Endodermal cell (in vitro differentiated cells): ENCODE measurements around the gene ABHD11. TPM values are rescaled to one million over a fixed set of nuclear protein-coding genes. Genes with fewer than 3 reads are reported as not detected.

Experiments
- DNase-seq: peaks from one replicate; pipeline ENCODE4 v3.0.0-alpha.2; 2017
- H3K27ac ChIP-seq: 2 replicates; pipeline ENCODE4 v1.5.1; 2013; ENCODE audit warnings: mild to moderate bottlenecking, low read depth, low read length, moderate library complexity
- H3K27me3 ChIP-seq: 2 replicates; pipeline ENCODE4 v1.6.1; 2013; ENCODE audit warnings: mild to moderate bottlenecking, low read length, moderate library complexity; ENCODE audit not compliant: insufficient read depth, control insufficient read depth, poor library complexity, severe bottlenecking
- H3K36me3 ChIP-seq: 2 replicates; pipeline ENCODE4 v1.7.0; 2013; ENCODE audit warnings: mild to moderate bottlenecking, low read length, moderate library complexity; ENCODE audit not compliant: control insufficient read depth, insufficient read depth
- H3K4me1 ChIP-seq: one replicate; pipeline ENCODE4 v1.7.0; 2013; ENCODE audit warnings: low read length; ENCODE audit not compliant: control insufficient read depth, insufficient read depth
- H3K4me3 ChIP-seq: 2 replicates; pipeline ENCODE4 v1.5.1; 2013; ENCODE audit warnings: mild to moderate bottlenecking, low read length, moderate library complexity
- H3K9ac ChIP-seq: 2 replicates; pipeline ENCODE4 v1.6.1; 2013; ENCODE audit warnings: mild to moderate bottlenecking, low read length, moderate library complexity; ENCODE audit not compliant: poor library complexity, severe bottlenecking; ENCODE audit errors: extremely low read depth
- H3K9me3 ChIP-seq: 2 replicates; pipeline ENCODE4 v1.6.1; 2013; ENCODE audit warnings: mild to moderate bottlenecking, low read length, moderate library complexity; ENCODE audit not compliant: control insufficient read depth
- H3K27ac Mint-ChIP-seq: 2 replicates; pipeline ENCODE4 v1.8.0; 2020; ENCODE audit warnings: mixed read lengths
- H3K27me3 Mint-ChIP-seq: 2 replicates; pipeline ENCODE4 v1.8.0; 2021; ENCODE audit warnings: mild to moderate bottlenecking, mixed read lengths; ENCODE audit not compliant: insufficient read depth
- H3K36me3 Mint-ChIP-seq: 2 replicates; pipeline ENCODE4 v1.8.0; 2020; ENCODE audit warnings: low read depth, mixed read lengths
- H3K4me1 Mint-ChIP-seq: 2 replicates; pipeline ENCODE4 v1.8.0; 2020; ENCODE audit warnings: mixed read lengths
- H3K4me3 Mint-ChIP-seq: 2 replicates; pipeline ENCODE4 v1.8.0; 2020; ENCODE audit warnings: mild to moderate bottlenecking, moderate library complexity, mixed read lengths
- H3K9me3 Mint-ChIP-seq: 2 replicates; pipeline ENCODE4 v1.8.0; 2020; ENCODE audit warnings: mild to moderate bottlenecking, mixed read lengths
- WGBS, 2 experiments: methylation state at CpG; one replicate each; pipeline versions ENCODE4 v1.1.5 to v1.1.7; 2013; ENCODE audit warnings: missing lambda C conversion rate in 2 of 2, mixed read lengths in 1 of 2; ENCODE audit not compliant: insufficient coverage in 1 of 2, insufficient read length in 1 of 2; 5-methylcytosine and 5-hydroxymethylcytosine counted together
- total RNA-seq, 2 donors: library from RNA; stranded (reverse); fragmentation: NEBNext Ultra II Directional in 1 of 2; extraction: Animal tissue kit (Norgen Biotek cat#: 25700) in 1 of 2; gene quantifications; 2 replicates in 1 of 2; 3 replicates in 1 of 2; pipeline ENCODE4 v1.2.1, GENCODE V29; 2021
- TF ChIP-seq, protein P1 (sequence below): fragments of 200-600 bp; sonication (generic); conservative IDR thresholded peaks from 2 replicates; pipeline ENCODE4 v1.5.0; 2021; ENCODE audit warnings: antibody characterized with exemption, mild to moderate bottlenecking

Gene ABHD11
- total RNA-seq, 2 donors from 2014 or later, result 76.9 to 109 TPM

DNA sequence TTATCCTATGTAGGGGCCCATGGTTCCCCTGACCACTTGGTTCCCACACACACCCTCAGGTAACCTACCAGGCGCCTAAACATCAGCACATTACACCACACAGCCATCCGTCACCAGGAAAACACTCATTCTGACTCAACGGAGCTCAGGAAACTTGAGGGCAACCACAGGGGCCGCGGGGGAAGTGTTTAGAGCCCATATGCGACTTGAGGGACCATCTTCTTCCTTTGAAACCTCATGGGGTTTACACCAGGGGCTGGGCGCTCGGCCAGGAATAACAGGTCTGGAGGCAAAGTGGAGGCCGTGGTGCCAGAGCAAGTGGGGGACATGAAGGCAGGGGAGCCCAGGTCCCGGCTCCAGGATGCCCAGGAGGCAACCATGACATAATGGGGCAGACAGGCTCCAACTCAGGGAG lies 20.6 kb downstream of the ABHD11 start:
- Mint-ChIP-seq H3K4me1 (no peaks in the 10 kb centered on the region), H3K4me3 (peak overlapping the region; percentile 60), H3K9me3 (no peaks in the 10 kb centered on the region), H3K27ac (no peak overlapping the region), H3K36me3 (peaks cover 10% of the 10 kb centered on the region), H3K27me3 (peaks cover 36% of the 10 kb centered on the region)
- H3K9me3 ChIP-seq, result no peaks in the 10 kb centered on the region
- 88 to 92% methylated on average over 9 to 10 of the region's 10 CpGs for WGBS, 2 experiments
- H3K4me1 ChIP-seq, result peaks cover 4% of the 10 kb centered on the region
- H3K9ac ChIP-seq, result no peak overlapping the region
- TF ChIP-seq, protein P1, sequence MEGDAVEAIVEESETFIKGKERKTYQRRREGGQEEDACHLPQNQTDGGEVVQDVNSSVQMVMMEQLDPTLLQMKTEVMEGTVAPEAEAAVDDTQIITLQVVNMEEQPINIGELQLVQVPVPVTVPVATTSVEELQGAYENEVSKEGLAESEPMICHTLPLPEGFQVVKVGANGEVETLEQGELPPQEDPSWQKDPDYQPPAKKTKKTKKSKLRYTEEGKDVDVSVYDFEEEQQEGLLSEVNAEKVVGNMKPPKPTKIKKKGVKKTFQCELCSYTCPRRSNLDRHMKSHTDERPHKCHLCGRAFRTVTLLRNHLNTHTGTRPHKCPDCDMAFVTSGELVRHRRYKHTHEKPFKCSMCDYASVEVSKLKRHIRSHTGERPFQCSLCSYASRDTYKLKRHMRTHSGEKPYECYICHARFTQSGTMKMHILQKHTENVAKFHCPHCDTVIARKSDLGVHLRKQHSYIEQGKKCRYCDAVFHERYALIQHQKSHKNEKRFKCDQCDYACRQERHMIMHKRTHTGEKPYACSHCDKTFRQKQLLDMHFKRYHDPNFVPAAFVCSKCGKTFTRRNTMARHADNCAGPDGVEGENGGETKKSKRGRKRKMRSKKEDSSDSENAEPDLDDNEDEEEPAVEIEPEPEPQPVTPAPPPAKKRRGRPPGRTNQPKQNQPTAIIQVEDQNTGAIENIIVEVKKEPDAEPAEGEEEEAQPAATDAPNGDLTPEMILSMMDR, result no peak
- peaks cover 19% of the 10 kb centered on the region for H3K27me3 ChIP-seq
- no peaks in the 10 kb centered on the region for H3K36me3 ChIP-seq
- H3K27ac ChIP-seq, result no peak overlapping the region
- no peak for DNase-seq
- no peak overlapping the region for H3K4me3 ChIP-seq

DNA sequence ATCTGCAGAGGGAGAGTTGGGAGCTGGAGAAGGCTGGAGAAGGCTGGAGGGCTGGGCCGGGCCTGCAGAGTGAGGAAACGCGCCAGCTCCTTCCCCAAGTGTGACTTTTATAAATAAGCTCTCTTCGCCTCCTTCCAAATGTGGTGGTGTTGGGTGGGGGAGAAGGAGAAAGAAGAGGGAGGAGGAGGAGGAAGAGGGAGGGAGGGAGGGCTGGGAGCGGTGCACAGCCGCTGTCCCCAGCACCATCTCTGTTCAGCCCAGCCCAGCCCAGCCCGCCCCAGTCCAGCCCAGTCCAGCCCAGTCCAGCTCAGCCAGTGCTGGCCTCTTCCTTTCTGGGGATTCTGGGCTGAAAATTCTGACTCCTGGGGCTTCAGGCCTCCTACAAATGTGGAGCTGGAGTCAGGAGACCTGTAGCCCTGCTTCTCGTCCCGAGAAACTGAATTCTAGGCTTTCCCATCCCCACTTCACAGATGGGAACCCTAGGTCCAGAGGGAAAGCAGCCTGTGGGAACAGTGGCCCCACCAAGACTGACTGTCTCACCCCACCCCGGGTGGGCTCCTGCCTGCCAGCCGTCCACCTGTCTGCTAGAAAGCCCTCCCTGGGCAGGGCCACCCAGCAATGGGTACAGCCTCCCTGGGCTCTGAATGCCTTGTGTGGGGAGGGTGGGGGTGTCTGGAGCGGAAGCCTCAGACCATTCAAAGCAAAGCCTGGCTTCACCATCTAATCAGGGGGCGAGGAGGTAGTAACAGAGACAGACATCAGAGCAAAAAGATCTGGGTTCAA lies 21.4 kb downstream of the ABHD11 start:
- peaks cover 14% of the 10 kb centered on the region for H3K36me3 Mint-ChIP-seq

DNA sequence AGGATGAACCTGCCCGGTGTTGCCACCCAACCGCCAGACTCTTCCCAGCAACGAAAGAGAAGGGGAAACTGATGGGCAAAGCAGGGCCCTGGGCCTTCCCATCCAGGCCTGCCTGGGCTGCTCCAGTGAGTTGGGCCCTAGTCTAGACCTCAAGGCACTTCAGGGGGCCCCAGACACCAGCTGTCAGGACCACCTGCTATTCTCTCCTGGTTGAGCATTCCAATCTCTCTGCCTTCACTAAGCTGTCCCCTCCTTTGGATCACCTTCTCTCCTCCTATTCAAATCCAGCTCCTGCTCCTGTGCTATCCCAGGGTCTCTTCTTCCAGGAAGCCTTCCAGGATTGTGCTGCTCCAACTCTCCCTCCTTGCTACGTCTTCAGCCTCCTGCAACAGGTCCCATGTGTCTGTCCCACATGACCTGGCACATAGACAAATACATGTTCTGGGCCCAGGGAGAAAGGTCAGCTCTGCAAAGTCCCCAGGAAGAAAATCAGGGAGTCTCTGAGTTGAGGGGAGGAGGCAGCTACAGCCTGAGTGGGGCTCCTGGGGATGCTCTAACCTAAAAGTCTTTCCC lies 22.2 kb downstream of the ABHD11 start:
- 91 to 100% methylated on average over 3 to 4 of the region's 4 CpGs for WGBS, 2 experiments
- Histone ChIP-seq H3K9ac (no peak overlapping the region), H3K27ac (no peak overlapping the region), H3K36me3 (no peaks in the 10 kb centered on the region), H3K4me3 (no peak overlapping the region), H3K27me3 (peaks cover 19% of the 10 kb centered on the region), H3K4me1 (peaks cover 4% of the 10 kb centered on the region), H3K9me3 (no peaks in the 10 kb centered on the region)
- Mint-ChIP-seq H3K36me3 (peaks cover 14% of the 10 kb centered on the region), H3K4me3 (no peak overlapping the region), H3K9me3 (no peaks in the 10 kb centered on the region), H3K27ac (no peak overlapping the region), H3K4me1 (no peaks in the 10 kb centered on the region), H3K27me3 (peaks cover 26% of the 10 kb centered on the region)
- TF ChIP-seq, protein P1, result no peak
- no peak for DNase-seq

More for the DNA sequence above, 21.4 kb downstream of the ABHD11 start:
- Histone ChIP-seq H3K4me3 (no peak overlapping the region), H3K9me3 (no peaks in the 10 kb centered on the region), H3K27me3 (peaks cover 19% of the 10 kb centered on the region), H3K27ac (no peak overlapping the region), H3K4me1 (peaks cover 4% of the 10 kb centered on the region), H3K9ac (no peak overlapping the region), H3K36me3 (no peaks in the 10 kb centered on the region)
- Mint-ChIP-seq H3K4me1 (no peaks in the 10 kb centered on the region), H3K9me3 (no peaks in the 10 kb centered on the region), H3K27me3 (peaks cover 32% of the 10 kb centered on the region), H3K27ac (no peak overlapping the region), H3K4me3 (peak overlapping the region; percentile 60)
- 92% methylated on average over 6 to 13 of the region's 13 CpGs for WGBS, 2 experiments
- no peak for DNase-seq
- TF ChIP-seq, protein P1, result no peak
